ENCODE results near the gene EVA1C.

DNA sequence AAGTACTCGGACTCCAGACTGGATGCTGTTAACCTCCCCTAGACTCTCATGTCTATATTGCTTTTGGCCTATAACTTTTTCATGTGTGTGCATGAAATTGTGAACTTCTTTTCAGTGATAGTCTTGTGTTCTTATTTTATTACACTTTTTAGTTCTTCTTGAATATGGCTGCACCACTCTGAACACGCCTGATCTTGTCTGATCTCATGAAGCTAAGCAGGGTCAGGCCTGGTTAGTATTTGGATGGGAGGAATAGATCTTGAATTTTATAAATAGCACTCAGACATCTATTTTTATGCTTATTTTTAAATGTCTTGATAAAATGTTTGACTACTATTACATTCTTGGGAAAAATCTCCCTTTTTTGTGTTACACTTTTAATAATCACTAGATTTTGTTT lies 150.4 kb downstream of the EVA1C start:
- no peak for TF ChIP-seq CTCF (IDR thresholded peaks at IDR 0.05)
- TF ChIP-seq POLR2A (IDR thresholded peaks at IDR 0.05), result no peak
- no peak for TF ChIP-seq EP300 (IDR thresholded peaks at IDR 0.05)

Measured in ovary (tissue), 3 donors.